Urothelium cell line (cell line): Measurements from ENCODE around the gene CALHM3.

Source experiments
- DNase-seq: peaks from one replicate; pipeline ENCODE4 v3.0.0; 2011; ENCODE audit warnings: low spot score, mixed read lengths
- FAIRE-seq: peaks from 2 replicates; lab custom pipeline; 2011; peaks lifted over from hg19 to GRCh38; lab: Jason Lieb, UNC

Gene CALHM3

DNA sequence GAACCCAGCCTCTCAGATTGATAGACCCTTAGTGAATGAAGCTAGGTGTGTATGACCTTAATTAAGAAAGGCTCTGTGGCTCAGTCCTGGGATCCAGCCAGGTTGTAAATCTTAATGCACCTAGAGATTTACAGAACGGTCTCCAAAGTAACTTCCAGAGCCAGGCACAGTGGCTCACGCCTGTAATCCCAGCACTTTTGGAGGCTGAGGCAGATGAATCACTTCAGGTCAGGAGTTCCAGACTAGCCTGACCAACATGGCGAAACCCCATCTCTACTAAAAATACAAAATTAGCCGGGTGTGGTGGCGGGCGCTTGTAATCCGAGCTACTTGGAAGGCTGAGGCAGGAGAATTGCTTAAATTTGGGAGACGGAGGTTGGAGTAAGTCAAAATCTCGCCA is 51.2 kb downstream of the CALHM3 start:
- no peak for FAIRE-seq

DNA sequence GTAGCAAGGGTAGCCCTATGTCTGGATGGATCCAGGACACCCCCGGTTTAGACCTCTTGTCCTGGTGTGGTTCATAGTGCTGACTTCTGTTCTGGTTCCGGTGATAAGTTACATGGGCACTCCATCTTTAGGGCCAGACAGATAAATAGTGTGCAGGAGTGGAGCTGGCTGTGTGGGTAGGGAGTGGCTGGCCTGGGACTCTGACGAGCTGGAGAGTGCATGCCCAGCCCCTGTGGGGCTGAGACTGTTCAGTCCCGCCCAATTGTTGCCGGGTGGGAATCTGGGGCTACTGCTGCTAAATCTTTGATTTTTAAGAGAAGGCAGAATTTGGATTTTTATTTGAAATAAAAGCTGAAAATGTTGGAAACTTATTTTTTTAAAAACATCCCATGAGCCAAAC is 55.3 kb downstream of the CALHM3 start:
- FAIRE-seq (no peak), DNase-seq (no peak)

More for the DNA sequence above, 51.2 kb downstream of the CALHM3 start:
- DNase-seq, result no peak
